DND-41 (cell line): ENCODE data around the gene POLR3A.
A peak's percentile ranks its signal among the peaks of the same experiment; 100 is the strongest.

Experiments
- ATAC-seq: fragments of 200-7000 bp; cut with Tn5 transposase; 3 replicates; pipeline ENCODE4 v1.9.1; 2021; ENCODE audit warnings: low read depth; ENCODE audit not compliant: insufficient read depth
- DNase-seq: peaks from one replicate; pipeline ENCODE4 v3.0.0-alpha.2; 2020
- H2AFZ ChIP-seq: 2 replicates; pipeline ENCODE4 v1.6.0; 2012; ENCODE audit warnings: low read depth, low read length
- H3K27ac ChIP-seq: 2 replicates; pipeline ENCODE4 v1.5.1; 2012; ENCODE audit warnings: low read length, inconsistent platforms
- H3K27me3 ChIP-seq: fragments of 200-600 bp; sonication (generic); 2 replicates; pipeline ENCODE4 v1.6.0; 2012; ENCODE audit warnings: low read length, mild to moderate bottlenecking, inconsistent platforms; ENCODE audit not compliant: insufficient read depth, poor library complexity
- H3K36me3 ChIP-seq: 2 replicates; pipeline ENCODE4 v1.5.1; 2012; ENCODE audit warnings: low read length, inconsistent platforms; ENCODE audit not compliant: insufficient read depth
- H3K4me1 ChIP-seq: 2 replicates; pipeline ENCODE4 v1.5.1; 2012; ENCODE audit warnings: mild to moderate bottlenecking, low read length; ENCODE audit not compliant: insufficient read depth
- H3K4me2 ChIP-seq: 2 replicates; pipeline ENCODE4 v1.6.0; 2012; ENCODE audit warnings: mild to moderate bottlenecking, moderate library complexity, low read length, inconsistent platforms; ENCODE audit not compliant: insufficient read depth
- H3K4me3 ChIP-seq, 2 experiments: fragments of 200-600 bp in 1 of 2; shearing (Covaris generic) in 1 of 2; 2 replicates each; pipeline ENCODE4 v1.5.1; 2012 to 2016; ENCODE audit warnings: inconsistent platforms in 2 of 2, low read length in 2 of 2, mild to moderate bottlenecking in 2 of 2, low read depth in 1 of 2, moderate library complexity in 1 of 2
- H3K79me2 ChIP-seq: 2 replicates; pipeline ENCODE4 v1.6.0; 2012; ENCODE audit warnings: low read length, inconsistent platforms; ENCODE audit not compliant: insufficient read depth
- H3K9ac ChIP-seq: 2 replicates; pipeline ENCODE4 v1.6.0; 2012; ENCODE audit warnings: low read depth, mild to moderate bottlenecking, inconsistent platforms, low read length, moderate library complexity
- H3K9me3 ChIP-seq: 2 replicates; pipeline ENCODE4 v1.5.1; 2012; ENCODE audit warnings: low read length, moderate library complexity, mild to moderate bottlenecking, inconsistent platforms; ENCODE audit not compliant: insufficient read depth, severe bottlenecking
- H4K20me1 ChIP-seq: 2 replicates; pipeline ENCODE4 v1.6.0; 2012; ENCODE audit warnings: low read length; ENCODE audit not compliant: insufficient read depth
- CTCF ChIP-seq: IDR thresholded peaks from 2 replicates; pipeline ENCODE4 v1.5.1; 2012; ENCODE audit warnings: borderline replicate concordance, low read length, moderate library complexity, mild to moderate bottlenecking; ENCODE audit not compliant: poor library complexity, severe bottlenecking; ENCODE audit errors: extremely low read depth
- EZH2 ChIP-seq: IDR thresholded peaks from 3 replicates; pipeline ENCODE4 v1.6.1; 2012; ENCODE audit warnings: borderline replicate concordance, low read depth, mild to moderate bottlenecking, moderate library complexity, low read length, inconsistent platforms; ENCODE audit not compliant: severe bottlenecking

Gene POLR3A

GRCh38 chr10:78042752-78043104 lies 13.4 kb upstream of the POLR3A start:
- TF ChIP-seq CTCF (no peak), EZH2 (no peak)
- no peak overlapping the region for H2AFZ ChIP-seq
- no peak overlapping the region for H3K4me2 ChIP-seq
- no peaks in the 10 kb centered on the region for H3K9me3 ChIP-seq
- H3K27ac ChIP-seq = no peak overlapping the region
- H3K4me1 ChIP-seq = peaks cover 15% of the 10 kb centered on the region
- H3K36me3 ChIP-seq = peaks cover 51% of the 10 kb centered on the region
- H3K79me2 ChIP-seq = peaks cover 30% of the 10 kb centered on the region
- peaks cover 53% of the 10 kb centered on the region for H4K20me1 ChIP-seq
- H3K4me3 ChIP-seq = no peak overlapping the region
- H3K9ac ChIP-seq = no peak overlapping the region
- ATAC-seq = no peak
- no peaks in the 10 kb centered on the region for H3K27me3 ChIP-seq
- DNase-seq = no peak

GRCh38 chr10:78042058-78042751 lies 12.9 kb upstream of the POLR3A start:
- H3K27me3 ChIP-seq = no peaks in the 10 kb centered on the region
- TF ChIP-seq EZH2 = no peak
- no peak for TF ChIP-seq CTCF
- ATAC-seq (peak; percentile 10; the same call in 1 of the 3 replicates), DNase-seq (no peak)
- peaks cover 35% of the 10 kb centered on the region for H3K79me2 ChIP-seq
- H3K9ac ChIP-seq = no peak overlapping the region
- H3K4me1 ChIP-seq = peaks cover 19% of the 10 kb centered on the region
- H3K36me3 ChIP-seq = peaks cover 56% of the 10 kb centered on the region
- no peak overlapping the region for H3K4me2 ChIP-seq
- H2AFZ ChIP-seq = no peak overlapping the region
- H3K4me3 ChIP-seq = no peak overlapping the region
- H4K20me1 ChIP-seq = peaks cover 58% of the 10 kb centered on the region
- no peaks in the 10 kb centered on the region for H3K9me3 ChIP-seq
- H3K27ac ChIP-seq = no peak overlapping the region

GRCh38 chr10:78041170-78042057 lies 12.1 kb upstream of the POLR3A start:
- H3K4me1 ChIP-seq = peaks cover 26% of the 10 kb centered on the region
- peaks cover 65% of the 10 kb centered on the region for H4K20me1 ChIP-seq

More at GRCh38 chr10:78041170-78042057, 12.1 kb upstream of the POLR3A start:
- Histone ChIP-seq H3K9ac (no peak overlapping the region), H3K27ac (no peak overlapping the region), H3K9me3 (no peaks in the 10 kb centered on the region), H2AFZ (no peak overlapping the region), H3K27me3 (no peaks in the 10 kb centered on the region), H3K79me2 (peaks cover 43% of the 10 kb centered on the region), H3K36me3 (peaks cover 64% of the 10 kb centered on the region), H3K4me3 (no peak overlapping the region), H3K4me2 (no peak overlapping the region)
- DNase-seq = no peak
- ATAC-seq = peak; percentile 11; the same call in 1 of the 3 replicates
- TF ChIP-seq EZH2 = no peak
- TF ChIP-seq CTCF = no peak
